SK-N-SH treated with all-trans-retinoic acid at 6 μM for 48 hours (cell line): ENCODE data around the gene PUS3.

Source experiments
- ESRRG ChIP-seq: fragments of 250-450 bp; sonication (Bioruptor Pico); IDR thresholded peaks from 2 replicates; pipeline ENCODE4 v1.6.1; 2021; ENCODE audit warnings: mild to moderate bottlenecking
- OSR1 ChIP-seq: fragments of 250-450 bp; sonication (Bioruptor Pico); IDR thresholded peaks from 2 replicates; pipeline ENCODE4 v1.8.0; 2022; ENCODE audit warnings: moderate library complexity, mild to moderate bottlenecking, inconsistent platforms
- TCF4 ChIP-seq: fragments of 250-450 bp; sonication (Bioruptor Pico); IDR thresholded peaks from 2 replicates; pipeline ENCODE4 v1.8.0; 2021; ENCODE audit warnings: mild to moderate bottlenecking, moderate library complexity, borderline replicate concordance
- TF ChIP-seq, protein P1 (sequence below): fragments of 250-450 bp; sonication (Bioruptor Pico); IDR thresholded peaks from 2 replicates; pipeline ENCODE4 v1.8.0; 2020; ENCODE audit warnings: mild to moderate bottlenecking, moderate library complexity, borderline replicate concordance

DNA sequence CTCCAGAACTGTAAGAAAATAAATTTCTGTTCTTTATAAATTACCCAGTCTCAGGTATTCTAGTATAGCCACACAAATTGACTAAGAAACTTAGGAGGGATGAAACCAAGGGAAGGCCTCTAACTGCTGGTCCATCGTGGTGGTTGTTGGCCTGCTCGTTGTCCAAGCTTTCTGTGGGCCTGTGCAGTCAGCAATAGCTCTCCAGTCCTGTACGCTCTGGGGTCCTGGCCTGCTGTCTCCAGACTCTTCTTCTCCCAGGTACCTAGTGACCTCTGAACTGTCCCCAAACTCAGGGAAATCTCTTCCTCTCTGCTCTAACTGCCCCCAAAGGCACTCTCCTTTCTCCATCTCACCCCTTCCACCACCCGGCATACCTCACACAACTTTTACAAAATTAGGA lies 37.1 kb upstream of the PUS3 start:
- TF ChIP-seq OSR1 (CRISPR knock-in tag) (no peak), TCF4 (CRISPR knock-in tag) (no peak), ESRRG (CRISPR knock-in tag) (no peak)
- TF ChIP-seq, protein P1, sequence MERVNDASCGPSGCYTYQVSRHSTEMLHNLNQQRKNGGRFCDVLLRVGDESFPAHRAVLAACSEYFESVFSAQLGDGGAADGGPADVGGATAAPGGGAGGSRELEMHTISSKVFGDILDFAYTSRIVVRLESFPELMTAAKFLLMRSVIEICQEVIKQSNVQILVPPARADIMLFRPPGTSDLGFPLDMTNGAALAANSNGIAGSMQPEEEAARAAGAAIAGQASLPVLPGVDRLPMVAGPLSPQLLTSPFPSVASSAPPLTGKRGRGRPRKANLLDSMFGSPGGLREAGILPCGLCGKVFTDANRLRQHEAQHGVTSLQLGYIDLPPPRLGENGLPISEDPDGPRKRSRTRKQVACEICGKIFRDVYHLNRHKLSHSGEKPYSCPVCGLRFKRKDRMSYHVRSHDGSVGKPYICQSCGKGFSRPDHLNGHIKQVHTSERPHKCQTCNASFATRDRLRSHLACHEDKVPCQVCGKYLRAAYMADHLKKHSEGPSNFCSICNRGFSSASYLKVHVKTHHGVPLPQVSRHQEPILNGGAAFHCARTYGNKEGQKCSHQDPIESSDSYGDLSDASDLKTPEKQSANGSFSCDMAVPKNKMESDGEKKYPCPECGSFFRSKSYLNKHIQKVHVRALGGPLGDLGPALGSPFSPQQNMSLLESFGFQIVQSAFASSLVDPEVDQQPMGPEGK: no peak
